PC-3 (cell line): ENCODE measurements around the gene SUGCT.

Experiments
- EZH2 ChIP-seq: fragments of 300-600 bp; sonication (generic); IDR thresholded peaks from one replicate; pipeline ENCODE4 v1.6.1; 2017; ENCODE audit warnings: antibody characterized with exemption, mild to moderate bottlenecking, low read length; ENCODE audit not compliant: unreplicated experiment
- TF ChIP-seq, protein P1 (sequence below): fragments of 300-600 bp; sonication (generic); conservative IDR thresholded peaks from 2 replicates; pipeline ENCODE4 v1.5.1; 2017; ENCODE audit warnings: antibody characterized with exemption, low read depth, mild to moderate bottlenecking, low read length

GRCh38 chr7:40746841-40747556 lies 612.2 kb downstream of the SUGCT start:
- TF ChIP-seq, protein P1, sequence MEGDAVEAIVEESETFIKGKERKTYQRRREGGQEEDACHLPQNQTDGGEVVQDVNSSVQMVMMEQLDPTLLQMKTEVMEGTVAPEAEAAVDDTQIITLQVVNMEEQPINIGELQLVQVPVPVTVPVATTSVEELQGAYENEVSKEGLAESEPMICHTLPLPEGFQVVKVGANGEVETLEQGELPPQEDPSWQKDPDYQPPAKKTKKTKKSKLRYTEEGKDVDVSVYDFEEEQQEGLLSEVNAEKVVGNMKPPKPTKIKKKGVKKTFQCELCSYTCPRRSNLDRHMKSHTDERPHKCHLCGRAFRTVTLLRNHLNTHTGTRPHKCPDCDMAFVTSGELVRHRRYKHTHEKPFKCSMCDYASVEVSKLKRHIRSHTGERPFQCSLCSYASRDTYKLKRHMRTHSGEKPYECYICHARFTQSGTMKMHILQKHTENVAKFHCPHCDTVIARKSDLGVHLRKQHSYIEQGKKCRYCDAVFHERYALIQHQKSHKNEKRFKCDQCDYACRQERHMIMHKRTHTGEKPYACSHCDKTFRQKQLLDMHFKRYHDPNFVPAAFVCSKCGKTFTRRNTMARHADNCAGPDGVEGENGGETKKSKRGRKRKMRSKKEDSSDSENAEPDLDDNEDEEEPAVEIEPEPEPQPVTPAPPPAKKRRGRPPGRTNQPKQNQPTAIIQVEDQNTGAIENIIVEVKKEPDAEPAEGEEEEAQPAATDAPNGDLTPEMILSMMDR = no peak
- no peak for TF ChIP-seq EZH2
